H1 (cell line): ENCODE data around the gene DNER. TPM values are rescaled to one million over a fixed set of nuclear protein-coding genes. Genes with fewer than 3 reads are reported as not detected.

Source experiments
- PHF8 ChIP-seq: fragments of 200-600 bp; sonication (generic); conservative IDR thresholded peaks from 2 replicates; pipeline ENCODE4 v1.7.1; 2012; ENCODE audit warnings: low read depth, mild to moderate bottlenecking, inconsistent platforms, low read length, moderate library complexity
- polyA plus RNA-seq, 7 experiments: library from polyadenylated mRNA; depleted of rRNA in 3 of 7; stranded (reverse) in 5 of 7; unstranded in 2 of 7; fragments of >200 nt in 5 of 7; fragments of 200-250 nt in 2 of 7; gene quantifications; 1 replicate in 5 of 7; 2 replicates in 1 of 7; 4 replicates in 1 of 7; pipeline versions ENCODE4 v1.2.1 to v1.2.3, GENCODE V29; 2011 to 2013; ENCODE audit warnings: missing spikeins in 2 of 7, mixed read lengths in 2 of 7
- total RNA-seq: library from RNA; stranded (reverse); fragmentation: NEBNext Ultra II Directional; extraction: Animal tissue kit (Norgen Biotek cat#: 25700); gene quantifications from 2 replicates; pipeline ENCODE4 v1.2.1, GENCODE V29; 2021

The DNER gene
- total and polyA plus RNA-seq, 2 of the 8 experiments (the other 6 are each of a cell fraction or from before 2014, with no cell fraction given) = 6.8 to 16.3 TPM

DNA sequence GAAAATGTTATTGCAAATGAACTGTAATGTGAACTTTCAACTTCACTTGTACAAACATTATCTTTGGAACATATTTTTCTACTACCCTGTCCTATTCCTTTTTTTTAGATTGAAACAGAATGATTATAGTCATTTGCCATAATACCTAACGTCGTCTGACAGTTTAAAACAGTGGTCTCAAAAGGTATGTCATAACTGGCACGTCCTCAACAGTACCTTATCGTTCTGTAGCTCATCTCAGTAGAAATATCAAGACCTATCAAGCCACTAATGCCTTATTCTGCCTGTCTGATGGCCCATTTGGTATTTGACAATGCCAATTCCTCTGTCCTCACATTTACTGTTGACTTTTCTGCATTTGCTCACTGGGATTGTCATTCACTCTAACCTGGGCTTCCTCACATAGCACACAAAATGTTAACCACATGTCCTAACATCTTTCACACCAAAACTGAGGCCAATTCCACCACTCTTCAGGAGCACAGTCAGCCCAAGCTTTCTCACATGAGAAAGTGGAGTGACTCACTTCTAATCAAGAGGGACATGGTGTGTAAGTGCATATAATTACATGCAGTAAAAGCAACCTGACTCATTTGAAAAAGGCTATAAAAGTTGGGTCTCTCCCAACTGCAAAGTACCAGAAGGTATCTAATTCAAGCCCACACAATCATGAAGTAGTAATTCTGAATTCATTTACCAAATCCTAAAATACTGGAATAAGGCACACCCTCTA lies 34.8 kb downstream of the DNER start (continued):
- TF ChIP-seq PHF8 = no peak
